Esophagus (tissue), 2 donors: ENCODE data around the gene CDKAL1. TPM values are rescaled to one million over a fixed set of nuclear protein-coding genes. Genes with fewer than 3 reads are reported as not detected.

Experiments used
- H3K27ac ChIP-seq, 2 donors: one replicate each; pipeline ENCODE4 v1.5.1; 2013; ENCODE audit warnings: low read depth in 2 of 2, mild to moderate bottlenecking in 2 of 2, inconsistent platforms in 1 of 2, low read length in 1 of 2, moderate library complexity in 1 of 2
- H3K27me3 ChIP-seq, 2 donors: one replicate each; pipeline ENCODE4 v1.6.1; 2013; ENCODE audit warnings: low read length in 2 of 2, control low read depth in 1 of 2, mild to moderate bottlenecking in 1 of 2; ENCODE audit not compliant: insufficient read depth in 2 of 2, control insufficient read depth in 1 of 2
- H3K36me3 ChIP-seq, 2 donors: one replicate each; pipeline ENCODE4 v1.6.1; 2013; ENCODE audit warnings: low read length in 1 of 2; ENCODE audit not compliant: control insufficient read depth in 2 of 2, insufficient read depth in 2 of 2
- H3K4me1 ChIP-seq, 2 donors: one replicate each; pipeline ENCODE4 v1.6.1; 2013; ENCODE audit warnings: low read length in 1 of 2; ENCODE audit not compliant: control insufficient read depth in 2 of 2, insufficient read depth in 2 of 2
- H3K4me3 ChIP-seq, 2 donors: one replicate each; pipeline ENCODE4 v1.5.1; 2013; ENCODE audit warnings: low read length in 2 of 2, mild to moderate bottlenecking in 2 of 2, low read depth in 1 of 2, moderate library complexity in 1 of 2
- H3K9me3 ChIP-seq, 2 donors: one replicate each; pipeline ENCODE4 v1.6.1; 2013; ENCODE audit warnings: mild to moderate bottlenecking in 2 of 2, low read depth in 1 of 2, low read length in 1 of 2, moderate library complexity in 1 of 2; ENCODE audit not compliant: control insufficient read depth in 2 of 2, insufficient read depth in 1 of 2
- WGBS, 2 donors: extraction: QIAGEN DNeasy Blood & Tissue Kit; methylation state at CpG; one replicate each; pipeline ENCODE4 v1.1.7; 2013; 5-methylcytosine and 5-hydroxymethylcytosine counted together
- polyA plus RNA-seq, 2 donors: library from polyadenylated mRNA; stranded (reverse); fragments of 200-250 nt; gene quantifications; one replicate each; pipeline ENCODE4 v1.2.3, GENCODE V29; 2013
- donor health status: healthy with polysubstance abuse.
- donor health status: Bipolar disorder and iron deficiency.

CDKAL1 gene
- polyA plus RNA-seq, 2 donors: 3.5 TPM

- Histone ChIP-seq H3K4me3 (no peak overlapping the region), H3K27ac (no peak overlapping the region), H3K9me3 (no peaks in the 10 kb centered on the region), H3K4me1 (no peaks in the 10 kb centered on the region), H3K36me3 (peaks cover 0 to 2% of the 10 kb centered on the region in 2 donors), H3K27me3 (no peaks in the 10 kb centered on the region)
- WGBS, 2 donors: 85 to 90% methylated on average over 6 of the region's 6 CpGs
Observed at GRCh38 chr6:21199262-21199661, 665.0 kb downstream of the CDKAL1 start.

GRCh38 chr6:21200134-21200870 is 666.0 kb downstream of the CDKAL1 start:
- Histone ChIP-seq H3K36me3 (peaks cover 0 to 2% of the 10 kb centered on the region in 2 donors), H3K4me3 (no peak overlapping the region), H3K27me3 (no peaks in the 10 kb centered on the region), H3K27ac (no peak overlapping the region), H3K9me3 (no peaks in the 10 kb centered on the region), H3K4me1 (no peaks in the 10 kb centered on the region)
- WGBS, 2 donors: 39 to 50% methylated on average over 7 of the region's 7 CpGs

- 65 to 81% methylated on average over 4 of the region's 4 CpGs for WGBS, 2 donors
Observed at GRCh38 chr6:21201187-21201586, 666.9 kb downstream of the CDKAL1 start.

GRCh38 chr6:21201637-21202350 is 667.5 kb downstream of the CDKAL1 start:
- no peaks in the 10 kb centered on the region for H3K27me3 ChIP-seq
- no peak overlapping the region for H3K4me3 ChIP-seq

More at GRCh38 chr6:21201187-21201586, 666.9 kb downstream of the CDKAL1 start:
- H3K9me3 ChIP-seq: no peaks in the 10 kb centered on the region
- no peak overlapping the region for H3K27ac ChIP-seq
- no peak overlapping the region for H3K4me3 ChIP-seq
- H3K27me3 ChIP-seq: no peaks in the 10 kb centered on the region
- H3K4me1 ChIP-seq: no peaks in the 10 kb centered on the region
- peaks cover 0 to 2% of the 10 kb centered on the region in 2 donors for H3K36me3 ChIP-seq

GRCh38 chr6:21202521-21202920 is 668.3 kb downstream of the CDKAL1 start:
- Histone ChIP-seq H3K4me3 (no peak overlapping the region), H3K27me3 (no peaks in the 10 kb centered on the region), H3K27ac (no peak overlapping the region), H3K36me3 (peaks cover 0 to 2% of the 10 kb centered on the region in 2 donors), H3K9me3 (no peaks in the 10 kb centered on the region), H3K4me1 (no peaks in the 10 kb centered on the region)
- 85 to 92% methylated on average over 3 of the region's 3 CpGs for WGBS, 2 donors

More at GRCh38 chr6:21201637-21202350, 667.5 kb downstream of the CDKAL1 start:
- Histone ChIP-seq H3K27ac (no peak overlapping the region), H3K4me1 (no peaks in the 10 kb centered on the region), H3K9me3 (no peaks in the 10 kb centered on the region), H3K36me3 (peaks cover 0 to 2% of the 10 kb centered on the region in 2 donors)
- WGBS, 2 donors: 85 to 90% methylated on average over 10 of the region's 10 CpGs

- no peaks in the 10 kb centered on the region for H3K27me3 ChIP-seq
- peaks cover 0 to 2% of the 10 kb centered on the region in 2 donors for H3K36me3 ChIP-seq
- 71 to 95% methylated on average over 3 of the region's 3 CpGs for WGBS, 2 donors
Observed at GRCh38 chr6:21204951-21205350, 670.7 kb downstream of the CDKAL1 start.

GRCh38 chr6:21208081-21208795 is 674.0 kb downstream of the CDKAL1 start:
- 86 to 94% methylated on average over 9 of the region's 9 CpGs for whole genome bisulfite sequencing, 2 donors
- Histone ChIP-seq H3K36me3 (no peaks in the 10 kb centered on the region), H3K4me3 (no peak overlapping the region), H3K4me1 (no peaks in the 10 kb centered on the region), H3K27me3 (no peaks in the 10 kb centered on the region), H3K9me3 (no peaks in the 10 kb centered on the region), H3K27ac (no peak overlapping the region)

More at GRCh38 chr6:21204951-21205350, 670.7 kb downstream of the CDKAL1 start:
- Histone ChIP-seq H3K27ac (no peak overlapping the region), H3K4me3 (no peak overlapping the region), H3K4me1 (no peaks in the 10 kb centered on the region), H3K9me3 (no peaks in the 10 kb centered on the region)

GRCh38 chr6:21208796-21209186 is 674.5 kb downstream of the CDKAL1 start:
- Histone ChIP-seq H3K4me1 (no peaks in the 10 kb centered on the region), H3K27ac (no peak overlapping the region), H3K36me3 (no peaks in the 10 kb centered on the region), H3K9me3 (no peaks in the 10 kb centered on the region), H3K4me3 (no peak overlapping the region), H3K27me3 (no peaks in the 10 kb centered on the region)
- WGBS, 2 donors: 91% methylated on average over 5 of the region's 5 CpGs

GRCh38 chr6:21213492-21213891 is 679.2 kb downstream of the CDKAL1 start:
- Histone ChIP-seq H3K4me1 (no peaks in the 10 kb centered on the region), H3K4me3 (no peak overlapping the region), H3K27me3 (no peaks in the 10 kb centered on the region), H3K9me3 (no peaks in the 10 kb centered on the region), H3K36me3 (no peaks in the 10 kb centered on the region), H3K27ac (no peak overlapping the region)
- 89 to 95% methylated on average over 3 of the region's 3 CpGs for WGBS, 2 donors
